Measurements from ENCODE around the gene COX4I2.

The COX4I2 gene

DNA sequence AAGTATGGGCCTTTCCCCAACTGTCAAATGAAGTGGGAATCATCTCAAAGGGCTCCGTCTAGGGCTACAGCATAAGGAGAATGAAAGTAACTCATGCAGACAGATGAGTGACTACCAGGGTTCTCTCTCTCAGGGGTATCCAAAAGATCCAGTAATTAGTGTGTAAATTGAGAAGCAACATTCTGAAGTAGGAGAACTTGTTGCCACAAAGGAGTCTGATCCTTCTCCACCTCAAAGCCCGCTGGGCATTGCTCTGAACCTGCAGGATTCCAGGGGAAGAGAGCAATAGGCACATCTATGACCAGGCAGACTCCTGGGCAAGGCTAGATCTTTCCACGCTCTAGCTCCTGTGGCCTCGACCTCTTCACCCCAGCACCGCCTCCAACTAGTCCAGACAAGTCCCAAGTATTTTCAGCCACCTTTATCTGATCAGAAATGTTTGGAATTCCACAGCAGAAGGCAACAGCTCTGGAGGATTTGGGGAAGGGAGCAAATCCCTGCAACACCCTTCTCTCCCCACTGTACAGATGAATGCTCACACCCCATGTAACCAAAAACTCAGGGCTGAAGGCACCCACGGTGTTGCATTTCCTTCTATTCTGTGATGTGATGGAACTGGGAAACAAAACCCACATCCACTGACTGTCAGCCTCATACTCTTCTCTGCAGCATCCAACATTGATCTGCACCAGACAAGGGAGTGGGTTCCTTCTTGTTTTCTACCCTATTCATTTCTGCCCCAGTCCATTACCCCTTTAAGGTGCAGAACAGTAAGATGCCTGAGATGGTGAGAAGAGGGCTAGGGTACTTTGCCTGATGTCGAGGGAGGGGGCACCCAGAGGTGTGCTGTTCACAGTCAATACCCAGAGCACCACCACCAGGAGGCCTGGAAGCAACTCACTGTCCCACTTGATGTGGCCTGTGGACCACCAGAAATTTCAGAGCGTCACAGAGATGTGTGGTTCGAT is 41.0 kb downstream of the COX4I2 start:
- DNase-seq = no peak

DNA sequence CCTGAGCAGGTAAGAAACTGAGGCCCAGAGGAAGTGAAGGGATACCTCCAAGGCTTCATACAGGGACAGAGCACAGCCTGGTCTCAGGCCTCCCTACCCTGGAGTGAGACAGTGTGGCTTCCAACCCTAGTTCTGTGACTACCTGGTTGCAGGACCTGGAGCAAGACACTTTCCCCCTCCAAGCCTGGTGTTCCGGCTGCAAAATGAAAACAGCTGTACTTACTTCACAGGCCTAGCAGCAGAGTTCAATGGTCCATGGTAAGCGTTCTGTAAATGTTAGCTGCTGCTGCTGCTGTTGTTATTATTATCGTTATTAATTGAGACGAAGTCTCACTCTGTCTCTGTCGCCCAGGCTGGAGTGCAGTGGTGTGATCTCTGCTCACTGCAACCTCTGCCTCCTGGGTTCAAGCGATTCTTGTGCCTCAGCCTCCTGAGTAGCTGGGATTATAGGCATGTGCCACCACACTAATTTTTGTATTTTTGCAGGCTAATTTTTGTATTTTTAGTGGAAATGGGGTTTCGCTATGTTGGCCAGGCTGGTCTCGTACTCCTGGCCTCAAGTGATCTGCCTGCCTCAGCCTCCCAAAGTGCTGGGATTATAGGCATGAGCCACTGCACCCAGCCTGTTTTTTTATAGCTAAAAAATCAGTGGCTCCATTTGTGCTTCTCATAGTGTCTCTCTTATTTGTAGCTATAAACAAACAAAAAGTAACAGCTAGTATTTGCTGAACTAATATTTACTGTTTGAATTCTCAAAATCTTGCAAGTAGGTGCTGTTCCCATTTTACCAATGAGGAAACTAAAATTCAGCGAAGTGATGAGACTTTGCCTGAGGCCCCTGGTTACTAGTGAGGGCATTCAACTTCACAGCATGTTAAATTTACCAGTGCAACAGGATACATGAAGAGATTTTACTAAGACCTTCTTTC is 41.9 kb downstream of the COX4I2 start:
- DNase-seq = no peak

DNA sequence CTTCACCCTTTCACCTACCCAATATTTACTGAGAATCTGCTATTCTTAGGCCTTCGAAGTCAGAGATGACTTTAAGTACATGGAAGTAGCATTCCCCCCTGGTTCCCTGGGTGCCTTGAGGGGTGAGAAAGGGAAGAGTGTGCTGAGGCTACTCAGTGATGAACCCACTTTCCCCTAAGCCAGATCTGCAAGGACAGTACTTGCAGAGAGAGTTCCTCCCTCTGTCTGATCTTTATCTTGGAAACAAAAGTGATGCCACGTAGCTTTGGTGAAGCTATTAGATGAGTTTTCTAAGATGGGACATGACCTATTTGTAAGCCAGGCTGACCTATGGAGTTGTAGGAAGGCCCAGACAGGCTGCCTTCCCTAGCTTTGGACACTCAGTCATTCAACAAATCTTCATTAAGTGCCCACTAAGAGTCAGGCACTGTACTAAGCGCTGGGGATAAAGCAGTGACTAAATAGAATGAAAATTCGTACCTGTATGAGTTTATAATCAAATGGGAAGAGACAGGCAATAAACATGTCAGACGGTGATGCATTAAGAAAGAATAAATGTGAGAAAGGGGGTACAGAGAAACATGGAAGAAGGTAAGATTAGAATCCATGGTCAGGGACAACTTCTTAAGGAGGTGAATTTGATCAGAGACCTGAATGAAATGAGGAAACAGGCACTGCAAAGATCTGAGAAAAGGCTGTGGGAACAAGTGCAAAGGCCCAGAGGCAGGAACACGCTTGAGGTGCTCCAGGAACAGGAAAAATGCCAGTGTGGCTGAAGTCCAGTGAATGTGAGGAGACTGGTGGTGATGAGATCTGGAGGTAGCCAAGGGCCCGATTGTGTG is 42.8 kb downstream of the COX4I2 start:
- no peak for DNase-seq

GRCh38 chr20:31681128-31681727 is 43.5 kb downstream of the COX4I2 start:
- DNase-seq = no peak

- DNase-seq = no peak
Measured at GRCh38 chr20:31681769-31682168, 44.1 kb downstream of the COX4I2 start.

- no peak for DNase-seq
Measured at GRCh38 chr20:31682352-31682751, 44.6 kb downstream of the COX4I2 start.

DNA sequence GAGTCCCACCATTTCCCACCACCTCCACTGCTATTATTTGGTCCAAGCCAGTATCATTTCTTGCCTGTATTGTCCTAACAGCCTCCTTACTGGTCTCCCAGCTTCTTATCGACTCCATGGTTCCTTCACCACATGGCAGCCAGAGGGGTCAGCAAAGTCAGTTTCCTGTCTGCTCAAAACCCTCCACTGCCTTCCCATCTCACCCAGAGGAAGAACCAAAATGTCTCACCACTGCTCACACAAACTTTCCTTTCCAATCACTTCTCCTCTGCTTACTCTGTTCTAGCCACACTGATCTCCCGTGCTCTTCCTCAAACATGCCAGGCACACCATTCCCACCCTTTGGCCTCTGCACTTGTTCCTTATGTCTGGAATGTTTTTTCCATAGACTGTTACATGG is 45.2 kb downstream of the COX4I2 start:
- no peak for DNase-seq

- DNase-seq = no peak
Measured at GRCh38 chr20:31684153-31685015, 46.7 kb downstream of the COX4I2 start.

- no peak for DNase-seq
Measured at GRCh38 chr20:31685853-31686643, 48.3 kb downstream of the COX4I2 start.

DNA sequence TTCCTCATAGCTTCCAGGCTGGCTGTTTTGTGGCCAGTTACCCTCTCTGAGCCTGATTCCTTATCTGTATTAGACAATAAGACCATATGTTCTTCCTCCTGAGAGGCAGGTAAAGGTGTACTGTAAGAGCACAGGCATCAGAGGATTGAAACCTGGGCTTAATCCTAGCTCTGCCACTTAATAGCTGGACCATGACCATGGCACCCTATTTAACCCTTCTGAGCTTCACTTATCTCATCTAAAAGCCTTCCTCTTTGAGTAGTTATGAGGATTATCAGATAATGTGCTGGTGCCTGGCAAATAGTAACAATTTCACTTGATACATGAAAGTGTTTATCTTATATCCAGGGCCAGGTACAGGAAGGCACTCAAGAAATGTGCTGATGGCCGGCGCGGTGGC is 50.1 kb downstream of the COX4I2 start:
- no peak for DNase-seq

GRCh38 chr20:31689141-31689540 is 51.4 kb downstream of the COX4I2 start:
- no peak for DNase-seq

DNA sequence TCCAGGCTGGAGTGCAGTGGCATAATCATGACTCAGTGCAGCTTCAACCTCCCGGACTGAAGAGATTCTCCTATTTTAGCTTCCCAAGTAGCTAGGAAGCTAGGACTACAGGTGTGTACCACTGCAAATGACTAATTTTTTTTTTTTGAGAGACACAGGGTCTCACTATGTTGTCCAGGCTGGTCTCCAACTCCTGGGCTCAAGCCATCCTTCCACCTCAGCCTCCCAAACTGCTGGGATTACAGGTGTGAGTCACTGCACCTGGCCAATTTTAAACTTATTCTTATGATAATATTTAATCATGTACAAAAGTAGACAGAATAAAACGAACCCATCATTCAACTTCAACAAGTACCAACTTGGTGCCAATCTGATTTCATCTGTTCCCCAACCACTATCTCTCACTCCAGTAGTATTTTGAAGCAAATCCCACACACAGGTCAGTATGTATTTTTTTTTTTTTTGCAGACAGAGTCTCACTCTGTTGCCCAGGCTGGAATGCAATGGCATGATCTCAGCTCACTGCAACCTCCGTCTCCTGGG is 52.5 kb downstream of the COX4I2 start:
- no peak for DNase-seq

DNA sequence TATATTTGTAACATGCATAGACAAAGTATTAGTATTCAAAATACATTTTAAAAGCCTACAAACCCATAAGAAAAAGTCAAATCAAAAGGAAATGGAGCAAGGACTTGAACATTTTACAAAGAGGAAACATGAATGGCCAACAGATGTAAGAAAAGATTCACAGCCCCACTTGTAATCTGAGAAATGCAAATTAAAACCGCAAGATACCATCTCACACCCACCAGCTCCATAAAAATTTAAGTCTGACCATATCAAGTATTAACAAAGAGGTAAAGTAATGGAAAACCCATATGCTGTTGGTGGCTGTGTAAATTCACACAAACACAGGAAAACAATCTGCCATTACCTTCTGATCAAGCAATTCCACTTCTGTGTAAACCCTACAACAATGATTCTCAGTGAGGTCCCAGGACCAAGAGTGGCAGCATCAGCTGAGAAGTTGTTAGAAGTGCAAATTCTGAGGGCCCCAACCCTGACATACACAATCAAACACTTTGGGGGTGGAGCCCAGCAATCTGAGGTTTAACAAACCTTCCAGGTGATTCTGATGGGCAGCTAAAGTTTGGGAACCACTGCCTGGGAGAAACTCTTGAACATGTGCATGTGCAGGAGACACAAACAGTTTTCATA is 54.0 kb downstream of the COX4I2 start:
- DNase-seq = peak; percentile 74

GRCh38 chr20:31693402-31693801 is 55.7 kb downstream of the COX4I2 start:
- no peak for DNase-seq

DNA sequence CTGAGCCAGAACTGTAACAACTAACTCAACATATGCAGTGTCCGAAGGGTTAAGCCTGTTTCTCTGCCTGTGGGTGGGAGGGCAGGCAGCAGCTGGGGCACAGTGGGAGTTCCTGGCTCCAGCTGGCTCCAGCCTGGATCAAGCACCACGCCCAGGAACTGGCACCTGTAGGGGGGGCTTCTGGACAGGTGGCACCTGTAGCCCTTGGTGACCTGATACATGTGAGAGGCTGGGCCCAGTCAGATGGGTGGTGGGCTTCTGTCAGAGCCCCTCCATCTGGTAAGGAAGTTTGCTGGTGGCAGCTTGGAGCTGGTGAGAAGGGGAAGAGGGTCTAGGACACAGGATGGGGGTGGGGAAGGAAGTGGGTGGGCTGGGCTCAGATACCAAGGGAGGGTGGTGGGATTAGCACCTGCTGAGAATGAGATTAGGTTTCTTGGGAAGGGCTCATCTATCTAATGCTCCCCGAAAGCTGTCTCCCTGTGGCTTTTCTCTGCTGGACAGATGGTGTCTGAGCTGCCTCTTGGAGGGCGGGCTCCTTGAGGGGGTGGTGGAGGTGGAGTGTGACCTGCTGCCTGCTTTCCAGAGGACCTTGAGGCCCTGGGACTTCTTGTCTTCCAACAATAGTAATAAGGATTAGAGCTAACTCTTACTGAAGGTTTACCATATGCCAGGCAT is 56.4 kb downstream of the COX4I2 start:
- no peak for DNase-seq
